ENCODE results near the gene PGLYRP3.

Gene PGLYRP3

GRCh38 chr1:153343040-153343681 is 30.4 kb upstream of the PGLYRP3 start:
- ATAC-seq, result no peak
- TF ChIP-seq ISL1 (CRISPR knock-in tag; IDR thresholded peaks at IDR 0.05), result no peak
- TF ChIP-seq BACH2 (CRISPR knock-in tag; IDR thresholded peaks at IDR 0.05; ENCODE audit: borderline replicate concordance), result no peak

DNA sequence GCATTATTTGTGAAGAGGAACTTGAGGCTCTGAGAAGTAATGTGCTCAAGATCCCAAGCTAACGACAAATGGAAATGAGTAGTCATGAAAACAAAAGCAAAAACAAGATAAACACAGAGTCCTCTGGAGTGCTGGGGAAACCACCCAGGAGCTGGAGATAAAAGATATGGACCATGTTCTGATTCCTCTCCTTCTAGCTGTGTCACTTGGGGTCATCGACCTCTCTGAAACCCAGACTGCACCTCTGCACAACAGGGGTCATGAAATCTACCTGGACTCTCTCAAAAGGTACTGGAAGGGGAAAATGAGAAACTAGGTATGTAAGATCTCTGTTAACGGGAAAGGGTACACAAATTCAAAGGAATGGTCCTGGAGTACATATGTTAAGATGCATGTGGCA is 29.4 kb upstream of the PGLYRP3 start:
- no peak for ATAC-seq
- TF ChIP-seq POU6F1 (CRISPR knock-in tag; IDR thresholded peaks at IDR 0.05; ENCODE audit: borderline replicate concordance, low read depth) (no peak), CREB5 (CRISPR knock-in tag; IDR thresholded peaks at IDR 0.05; ENCODE audit: low read depth) (no peak), ZNF70 (CRISPR knock-in tag; IDR thresholded peaks at IDR 0.05) (no peak), ZNF8 (CRISPR knock-in tag; IDR thresholded peaks at IDR 0.05) (no peak)
- TF ChIP-seq, protein P1, sequence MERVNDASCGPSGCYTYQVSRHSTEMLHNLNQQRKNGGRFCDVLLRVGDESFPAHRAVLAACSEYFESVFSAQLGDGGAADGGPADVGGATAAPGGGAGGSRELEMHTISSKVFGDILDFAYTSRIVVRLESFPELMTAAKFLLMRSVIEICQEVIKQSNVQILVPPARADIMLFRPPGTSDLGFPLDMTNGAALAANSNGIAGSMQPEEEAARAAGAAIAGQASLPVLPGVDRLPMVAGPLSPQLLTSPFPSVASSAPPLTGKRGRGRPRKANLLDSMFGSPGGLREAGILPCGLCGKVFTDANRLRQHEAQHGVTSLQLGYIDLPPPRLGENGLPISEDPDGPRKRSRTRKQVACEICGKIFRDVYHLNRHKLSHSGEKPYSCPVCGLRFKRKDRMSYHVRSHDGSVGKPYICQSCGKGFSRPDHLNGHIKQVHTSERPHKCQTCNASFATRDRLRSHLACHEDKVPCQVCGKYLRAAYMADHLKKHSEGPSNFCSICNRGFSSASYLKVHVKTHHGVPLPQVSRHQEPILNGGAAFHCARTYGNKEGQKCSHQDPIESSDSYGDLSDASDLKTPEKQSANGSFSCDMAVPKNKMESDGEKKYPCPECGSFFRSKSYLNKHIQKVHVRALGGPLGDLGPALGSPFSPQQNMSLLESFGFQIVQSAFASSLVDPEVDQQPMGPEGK (CRISPR knock-in tag; IDR thresholded peaks at IDR 0.05; ENCODE audit: borderline replicate concordance), result no peak

- TF ChIP-seq, protein P1 (CRISPR knock-in tag; IDR thresholded peaks at IDR 0.05; ENCODE audit: borderline replicate concordance), result no peak
- TF ChIP-seq ZNF8 (CRISPR knock-in tag; IDR thresholded peaks at IDR 0.05), result no peak
- no peak for TF ChIP-seq RARB (CRISPR knock-in tag; IDR thresholded peaks at IDR 0.05)
- no peak for ATAC-seq
Observed at GRCh38 chr1:153341431-153341934, 28.7 kb upstream of the PGLYRP3 start.

- TF ChIP-seq ARNTL (CRISPR knock-in tag; IDR thresholded peaks at IDR 0.05; ENCODE audit: borderline replicate concordance, low read depth) (no peak), TOX (CRISPR knock-in tag; IDR thresholded peaks at IDR 0.05; ENCODE audit: borderline replicate concordance) (no peak), ZNF70 (CRISPR knock-in tag; IDR thresholded peaks at IDR 0.05) (no peak), ZFP30 (CRISPR knock-in tag; IDR thresholded peaks at IDR 0.05) (no peak), TCF4 (CRISPR knock-in tag; IDR thresholded peaks at IDR 0.05; ENCODE audit: borderline replicate concordance) (no peak), ZC3H10 (CRISPR knock-in tag; IDR thresholded peaks at IDR 0.05) (no peak), ESRRG (CRISPR knock-in tag; IDR thresholded peaks at IDR 0.05) (no peak), PPARA (CRISPR knock-in tag; IDR thresholded peaks at IDR 0.05; ENCODE audit: borderline replicate concordance) (no peak), CSDC2 (CRISPR knock-in tag; IDR thresholded peaks at IDR 0.05) (no peak)
- TF ChIP-seq, protein P1 (CRISPR knock-in tag; IDR thresholded peaks at IDR 0.05; ENCODE audit: borderline replicate concordance), result no peak
- TF ChIP-seq, protein P2, sequence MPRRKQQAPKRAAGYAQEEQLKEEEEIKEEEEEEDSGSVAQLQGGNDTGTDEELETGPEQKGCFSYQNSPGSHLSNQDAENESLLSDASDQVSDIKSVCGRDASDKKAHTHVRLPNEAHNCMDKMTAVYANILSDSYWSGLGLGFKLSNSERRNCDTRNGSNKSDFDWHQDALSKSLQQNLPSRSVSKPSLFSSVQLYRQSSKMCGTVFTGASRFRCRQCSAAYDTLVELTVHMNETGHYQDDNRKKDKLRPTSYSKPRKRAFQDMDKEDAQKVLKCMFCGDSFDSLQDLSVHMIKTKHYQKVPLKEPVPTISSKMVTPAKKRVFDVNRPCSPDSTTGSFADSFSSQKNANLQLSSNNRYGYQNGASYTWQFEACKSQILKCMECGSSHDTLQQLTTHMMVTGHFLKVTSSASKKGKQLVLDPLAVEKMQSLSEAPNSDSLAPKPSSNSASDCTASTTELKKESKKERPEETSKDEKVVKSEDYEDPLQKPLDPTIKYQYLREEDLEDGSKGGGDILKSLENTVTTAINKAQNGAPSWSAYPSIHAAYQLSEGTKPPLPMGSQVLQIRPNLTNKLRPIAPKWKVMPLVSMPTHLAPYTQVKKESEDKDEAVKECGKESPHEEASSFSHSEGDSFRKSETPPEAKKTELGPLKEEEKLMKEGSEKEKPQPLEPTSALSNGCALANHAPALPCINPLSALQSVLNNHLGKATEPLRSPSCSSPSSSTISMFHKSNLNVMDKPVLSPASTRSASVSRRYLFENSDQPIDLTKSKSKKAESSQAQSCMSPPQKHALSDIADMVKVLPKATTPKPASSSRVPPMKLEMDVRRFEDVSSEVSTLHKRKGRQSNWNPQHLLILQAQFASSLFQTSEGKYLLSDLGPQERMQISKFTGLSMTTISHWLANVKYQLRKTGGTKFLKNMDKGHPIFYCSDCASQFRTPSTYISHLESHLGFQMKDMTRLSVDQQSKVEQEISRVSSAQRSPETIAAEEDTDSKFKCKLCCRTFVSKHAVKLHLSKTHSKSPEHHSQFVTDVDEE (CRISPR knock-in tag; IDR thresholded peaks at IDR 0.05), result no peak
- no peak for ATAC-seq
Observed at GRCh38 chr1:153340356-153340755, 27.6 kb upstream of the PGLYRP3 start.
